A673 (cell line): ENCODE results near the gene HESX1. TPM values are rescaled to one million over a fixed set of nuclear protein-coding genes. Genes with fewer than 3 reads are reported as not detected.

Experiments used
- BruUV-seq: library from RNA; stranded (reverse); fragments of 400-500 nt; replicated peaks from 2 replicates; lab custom pipeline; 2021; lab: Mats Ljungman, UMichigan
- CTCF ChIA-PET: fragments of 300-600 bp; sonication (Branson Sonifier 250); formaldehyde crosslinking; loops from one replicate; lab custom pipeline; 2022; ENCODE audit warnings: antibody characterized with exemption; lab: Charles Lee
- POLR2A ChIA-PET: fragments of 300-600 bp; sonication (Branson Sonifier 250); formaldehyde crosslinking; loops from one replicate; lab custom pipeline; 2022; ENCODE audit warnings: antibody characterized with exemption; ENCODE audit not compliant: low non-redundant PET; lab: Charles Lee
- DNase-seq: peaks from one replicate; pipeline ENCODE4 v3.0.0-alpha.2; 2015; ENCODE audit warnings: low spot score
- H3K27ac ChIP-seq: fragments of 200-600 bp; sonication (generic); 2 replicates; pipeline ENCODE4 v1.5.1; 2016; ENCODE audit warnings: mixed run types, low read depth, mild to moderate bottlenecking, mixed read lengths, antibody characterized with exemption, low read length; ENCODE audit not compliant: poor library complexity, severe bottlenecking
- H3K27me3 ChIP-seq: fragments of 200-600 bp; sonication (generic); replicated peaks from 2 replicates; pipeline ENCODE4 v1.6.1; 2017; ENCODE audit warnings: mixed run types, low read depth, mild to moderate bottlenecking, mixed read lengths, antibody characterized with exemption, low read length; ENCODE audit not compliant: insufficient read depth, poor library complexity
- H3K36me3 ChIP-seq: fragments of 200-600 bp; sonication (generic); 2 replicates; pipeline ENCODE4 v1.6.1; 2016; ENCODE audit warnings: mixed run types, mild to moderate bottlenecking, mixed read lengths, antibody characterized with exemption, low read length; ENCODE audit not compliant: insufficient read depth, poor library complexity, severe bottlenecking
- H3K4me1 ChIP-seq: fragments of 200-600 bp; sonication (generic); 2 replicates; pipeline ENCODE4 v1.6.1; 2017; ENCODE audit warnings: mixed run types, mild to moderate bottlenecking, mixed read lengths, antibody characterized with exemption, low read length; ENCODE audit not compliant: insufficient read depth, poor library complexity, severe bottlenecking
- H3K4me3 ChIP-seq: fragments of 200-600 bp; sonication (generic); 2 replicates; pipeline ENCODE4 v1.5.1; 2016; ENCODE audit warnings: low read depth, mixed run types, mild to moderate bottlenecking, mixed read lengths, low read length; ENCODE audit not compliant: poor library complexity, severe bottlenecking
- H3K9me3 ChIP-seq: fragments of 200-600 bp; sonication (generic); 2 replicates; pipeline ENCODE4 v1.6.1; 2016; ENCODE audit warnings: mixed run types, low read depth, mild to moderate bottlenecking, mixed read lengths, antibody characterized with exemption, low read length; ENCODE audit not compliant: poor library complexity, severe bottlenecking
- CTCF ChIP-seq: fragments of 300-800, 200-600 bp; sonication (generic); conservative IDR thresholded peaks from 2 replicates; pipeline ENCODE4 v1.5.1; 2017; ENCODE audit warnings: low read depth, mild to moderate bottlenecking, antibody characterized with exemption, low read length, moderate library complexity, mixed read lengths
- EZH2 ChIP-seq: fragments of 200-600 bp; sonication (generic); IDR thresholded peaks from 2 replicates; pipeline ENCODE4 v1.6.1; 2017; ENCODE audit warnings: borderline replicate concordance, low read depth, mild to moderate bottlenecking, mixed read lengths, antibody characterized with exemption, low read length; ENCODE audit not compliant: poor library complexity, severe bottlenecking
- intact Hi-C: fragments of 100-400 bp; cut with micrococcal nuclease; formaldehyde crosslinking; loops from one replicate; pipeline ENCODE4 v1.10.0; 2022; ENCODE audit not compliant: unreplicated experiment
- total RNA-seq: library from RNA; stranded (reverse); gene quantifications from 2 replicates; pipeline ENCODE4 v1.2.3, GENCODE V29; 2021

HESX1 gene
- total RNA-seq, 1 experiment from 2014 or later = not detected

- POLR2A ChIA-PET = no interaction called here
- Histone ChIP-seq H3K4me3 (no peak overlapping the region), H3K9me3 (no peaks in the 10 kb centered on the region), H3K4me1 (no peaks in the 10 kb centered on the region), H3K27me3 (no peaks in the 10 kb centered on the region), H3K36me3 (no peaks in the 10 kb centered on the region), H3K27ac (no peak overlapping the region)
- no TSS peak for BruUV-seq
- TF ChIP-seq EZH2 (no peak), CTCF (no peak)
- DNase-seq = no peak
- CTCF ChIA-PET = no interaction called here
- intact Hi-C loops = no loop called here
These were observed 7.8 kb downstream of the HESX1 start for GRCh38 chr3:57192028-57192427.

- Histone ChIP-seq H3K4me1 (no peaks in the 10 kb centered on the region), H3K36me3 (no peaks in the 10 kb centered on the region), H3K9me3 (no peaks in the 10 kb centered on the region), H3K27me3 (no peaks in the 10 kb centered on the region), H3K4me3 (no peak overlapping the region), H3K27ac (no peak overlapping the region)
- BruUV-seq = no TSS peak
- peak; percentile 28 for DNase-seq
- TF ChIP-seq EZH2 (no peak), CTCF (no peak)
- ChIA-PET POLR2A (no interaction called here), CTCF (no interaction called here)
- intact Hi-C loops = no loop called here
These were observed 15.3 kb downstream of the HESX1 start for GRCh38 chr3:57184526-57184925.

GRCh38 chr3:57179580-57180410 is 20.0 kb downstream of the HESX1 start:
- Histone ChIP-seq H3K36me3 (no peaks in the 10 kb centered on the region), H3K27ac (no peak overlapping the region), H3K4me1 (no peaks in the 10 kb centered on the region), H3K27me3 (no peaks in the 10 kb centered on the region), H3K9me3 (no peaks in the 10 kb centered on the region), H3K4me3 (no peak overlapping the region)
- TF ChIP-seq EZH2 = no peak
- 0 out of 2 replicates have a peak, but pooled peaks have one; percentile 35 for TF ChIP-seq CTCF
- no TSS peak for BruUV-seq
- no peak for DNase-seq
- intact Hi-C loops = no loop called here
- ChIA-PET CTCF (no interaction called here), POLR2A (no interaction called here)
